Ovary (tissue), 1 donor: ENCODE measurements around the gene GRIK4.

Source experiments
- EP300 ChIP-seq: sonication (generic); formaldehyde crosslinking; IDR thresholded peaks from one replicate; pipeline ENCODE4 v1.6.1; 2017; ENCODE audit warnings: antibody characterized with exemption
- POLR2A ChIP-seq: fragments of 450-650 bp; IDR thresholded peaks from one replicate; pipeline ENCODE4 v1.6.1; 2017; ENCODE audit warnings: antibody characterized with exemption, mild to moderate bottlenecking, moderate library complexity

GRCh38 chr11:120462825-120463224, 48.7 kb upstream of the GRIK4 start:
- TF ChIP-seq EP300 (no peak), POLR2A (no peak)
